Measurements from ENCODE around the gene ARFIP1.

Gene ARFIP1

GRCh38 chr4:152784490-152785350 is 5.0 kb downstream of the ARFIP1 start:
- H3K4me3 ChIP-seq (ENCODE audit: low read depth, low read length), result no peak overlapping the region

- H3K4me3 ChIP-seq (ENCODE audit: low read depth, low read length), result no peak overlapping the region
Measured at GRCh38 chr4:152785639-152786615, 6.2 kb downstream of the ARFIP1 start.

- no peak overlapping the region for H3K4me3 ChIP-seq (ENCODE audit: low read depth, low read length)
Measured at GRCh38 chr4:152786627-152787026, 6.9 kb downstream of the ARFIP1 start.

- no peak overlapping the region for H3K4me3 ChIP-seq (ENCODE audit: low read depth, low read length)
Measured at GRCh38 chr4:152795891-152796290, 16.1 kb downstream of the ARFIP1 start.

GRCh38 chr4:152803541-152803940 is 23.8 kb downstream of the ARFIP1 start:
- H3K4me3 ChIP-seq (ENCODE audit: low read depth, low read length), result no peak overlapping the region

GRCh38 chr4:152805071-152805650 is 25.4 kb downstream of the ARFIP1 start:
- no peak overlapping the region for H3K4me3 ChIP-seq (ENCODE audit: low read depth, low read length)

- no peak overlapping the region for H3K4me3 ChIP-seq (ENCODE audit: low read depth, low read length)
Measured at GRCh38 chr4:152805818-152806217, 26.1 kb downstream of the ARFIP1 start.

- H3K4me3 ChIP-seq (ENCODE audit: low read depth, low read length), result no peak overlapping the region
Measured at GRCh38 chr4:152806501-152807125, 26.9 kb downstream of the ARFIP1 start.

GRCh38 chr4:152807294-152807829 is 27.6 kb downstream of the ARFIP1 start:
- H3K4me3 ChIP-seq (ENCODE audit: low read depth, low read length), result no peak overlapping the region

- no peak overlapping the region for H3K4me3 ChIP-seq (ENCODE audit: low read depth, low read length)
Measured at GRCh38 chr4:152808670-152809069, 28.9 kb downstream of the ARFIP1 start.

GRCh38 chr4:152810715-152811287 is 31.0 kb downstream of the ARFIP1 start:
- no peak overlapping the region for H3K4me3 ChIP-seq (ENCODE audit: low read depth, low read length)

- H3K4me3 ChIP-seq (ENCODE audit: low read depth, low read length), result no peak overlapping the region
Measured at GRCh38 chr4:152815078-152815477, 35.3 kb downstream of the ARFIP1 start.

GRCh38 chr4:152817331-152817730 is 37.6 kb downstream of the ARFIP1 start:
- no peak overlapping the region for H3K4me3 ChIP-seq (ENCODE audit: low read depth, low read length)

GRCh38 chr4:152819026-152819645 is 39.4 kb downstream of the ARFIP1 start:
- no peak overlapping the region for H3K4me3 ChIP-seq (ENCODE audit: low read depth, low read length)

GRCh38 chr4:152820073-152820472 is 40.3 kb downstream of the ARFIP1 start:
- H3K4me3 ChIP-seq (ENCODE audit: low read depth, low read length), result no peak overlapping the region

GRCh38 chr4:152822323-152822722 is 42.6 kb downstream of the ARFIP1 start:
- no peak overlapping the region for H3K4me3 ChIP-seq (ENCODE audit: low read depth, low read length)

GRCh38 chr4:152824561-152824960 is 44.8 kb downstream of the ARFIP1 start:
- no peak overlapping the region for H3K4me3 ChIP-seq (ENCODE audit: low read depth, low read length)

- no peak overlapping the region for H3K4me3 ChIP-seq (ENCODE audit: low read depth, low read length)
Measured at GRCh38 chr4:152825336-152825735, 45.6 kb downstream of the ARFIP1 start.

- H3K4me3 ChIP-seq (ENCODE audit: low read depth, low read length), result no peak overlapping the region
Measured at GRCh38 chr4:152828122-152828521, 48.4 kb downstream of the ARFIP1 start.

GRCh38 chr4:152831416-152831815 is 51.7 kb downstream of the ARFIP1 start:
- no peak overlapping the region for H3K4me3 ChIP-seq (ENCODE audit: low read depth, low read length)

All from iPS-11a (cell line).